Measurements from ENCODE around the gene PTK7. TPM values are rescaled to one million over a fixed set of nuclear protein-coding genes. Genes with fewer than 3 reads are reported as not detected.

PTK7 gene
- polyA plus RNA-seq, 1 donor, result 35.7 TPM

DNA sequence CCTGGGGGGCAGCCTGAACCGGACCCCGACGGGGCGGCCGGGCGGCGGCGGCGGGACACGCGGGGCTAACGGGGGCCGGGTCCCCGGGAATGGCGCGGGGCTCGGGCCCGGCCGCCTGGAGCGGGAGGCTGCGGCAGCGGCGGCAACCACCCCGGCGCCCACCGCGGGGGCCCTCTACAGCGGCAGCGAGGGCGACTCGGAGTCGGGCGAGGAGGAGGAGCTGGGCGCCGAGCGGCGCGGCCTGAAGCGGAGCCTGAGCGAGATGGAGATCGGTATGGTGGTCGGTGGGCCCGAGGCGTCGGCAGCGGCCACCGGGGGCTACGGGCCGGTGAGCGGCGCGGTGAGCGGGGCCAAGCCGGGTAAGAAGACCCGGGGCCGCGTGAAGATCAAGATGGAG, 95.6 kb downstream of the PTK7 start:
- no peaks in the 10 kb centered on the region for H3K27me3 ChIP-seq (ENCODE audit: control insufficient read depth, insufficient read depth, low read length)
- H3K4me1 ChIP-seq (ENCODE audit: control insufficient read depth, insufficient read depth, low read length), result peaks cover 29% of the 10 kb centered on the region
- peak overlapping the region; percentile 79 for H3K4me3 ChIP-seq (ENCODE audit: low read length)
- no peak for DNase-seq
- peak overlapping the region; percentile 94 for H3K27ac ChIP-seq (ENCODE audit: low read length)
- H3K36me3 ChIP-seq (ENCODE audit: control insufficient read depth, insufficient read depth, low read length), result peaks cover 18% of the 10 kb centered on the region
- H3K9me3 ChIP-seq (ENCODE audit: control insufficient read depth, low read depth, low read length), result no peaks in the 10 kb centered on the region
- WGBS (ENCODE audit: insufficient coverage, low lambda C conversion rate), result no CpG with 5 or more reads among the region's 57 CpGs

DNA sequence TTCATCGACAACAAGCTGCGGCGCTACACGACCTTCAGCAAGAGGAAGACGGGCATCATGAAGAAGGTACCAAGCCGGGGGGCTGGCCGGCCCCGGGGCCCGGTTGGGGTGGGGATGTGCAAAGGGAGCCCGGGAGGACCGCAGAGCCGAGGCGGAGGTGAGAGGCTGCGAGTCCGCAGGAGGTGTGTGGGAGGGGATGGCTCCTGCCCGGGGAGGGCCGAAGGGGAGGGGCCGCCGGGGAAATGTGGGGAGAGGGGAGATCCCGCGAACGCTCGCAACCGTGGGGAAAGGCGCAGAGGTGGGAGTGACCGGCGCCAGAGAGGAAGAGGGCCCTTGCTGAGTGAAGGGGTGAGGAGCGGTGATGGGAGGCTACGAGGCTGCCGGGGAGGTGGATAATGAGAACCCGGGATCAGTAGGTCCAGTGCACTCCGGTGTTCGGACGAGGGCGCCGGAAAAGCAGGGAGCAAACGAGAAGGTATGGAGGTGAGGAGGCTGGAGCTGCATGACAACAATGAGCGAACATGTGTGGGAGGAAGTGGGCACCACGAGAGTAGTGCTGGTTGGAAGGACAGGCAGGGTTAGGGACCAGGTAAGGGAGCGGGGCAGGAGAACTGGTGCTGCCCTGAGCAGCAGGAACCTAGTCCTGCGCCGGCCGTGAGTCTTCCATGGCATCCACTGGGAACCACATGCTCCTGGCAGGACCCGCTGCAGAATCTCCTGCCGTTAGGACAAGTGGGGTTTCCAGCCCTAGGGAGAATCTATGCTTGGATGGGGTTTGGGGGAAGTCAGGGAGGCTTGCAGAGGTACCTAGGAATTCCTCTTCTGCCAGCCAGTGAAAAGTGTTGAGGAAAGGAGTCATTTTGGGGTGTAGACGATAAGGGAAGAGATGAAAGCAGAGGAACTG, 96.2 kb downstream of the PTK7 start:
- no peaks in the 10 kb centered on the region for H3K9me3 ChIP-seq (ENCODE audit: control insufficient read depth, low read depth, low read length)
- 11% methylated on average over 3 of the region's 46 CpGs for WGBS (ENCODE audit: insufficient coverage, low lambda C conversion rate)
- H3K27me3 ChIP-seq (ENCODE audit: control insufficient read depth, insufficient read depth, low read length), result no peaks in the 10 kb centered on the region
- H3K4me3 ChIP-seq (ENCODE audit: low read length), result peak overlapping the region; percentile 79
- H3K36me3 ChIP-seq (ENCODE audit: control insufficient read depth, insufficient read depth, low read length), result peaks cover 21% of the 10 kb centered on the region
- peak overlapping the region; percentile 86 for H3K27ac ChIP-seq (ENCODE audit: low read length)
- H3K4me1 ChIP-seq (ENCODE audit: control insufficient read depth, insufficient read depth, low read length), result peaks cover 29% of the 10 kb centered on the region
- DNase-seq, result peak; percentile 30 to 76

DNA sequence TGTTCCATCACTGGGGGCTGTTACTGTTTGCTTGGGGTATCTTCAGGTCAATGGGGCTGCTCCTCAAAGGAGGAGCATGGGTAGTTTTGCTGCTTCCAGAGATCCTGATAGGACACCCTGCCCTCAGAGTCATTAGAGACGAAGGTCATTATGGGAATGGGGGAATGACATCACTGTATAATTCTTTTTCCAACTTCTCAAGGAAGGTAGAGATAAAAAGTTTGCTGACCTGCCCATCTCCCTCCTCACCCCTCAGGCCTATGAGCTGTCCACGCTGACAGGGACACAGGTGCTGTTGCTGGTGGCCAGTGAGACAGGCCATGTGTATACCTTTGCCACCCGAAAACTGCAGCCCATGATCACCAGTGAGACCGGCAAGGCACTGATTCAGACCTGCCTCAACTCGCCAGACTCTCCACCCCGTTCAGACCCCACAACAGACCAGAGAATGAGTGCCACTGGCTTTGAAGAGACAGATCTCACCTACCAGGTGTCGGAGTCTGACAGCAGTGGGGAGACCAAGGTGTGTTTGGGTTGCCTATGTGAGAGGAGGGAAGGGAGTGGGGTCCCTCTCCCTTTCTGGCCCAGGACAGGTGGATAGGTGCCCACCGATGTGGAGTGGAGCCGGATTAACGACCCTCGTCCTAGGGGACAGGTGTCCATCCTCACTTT, 97.6 kb downstream of the PTK7 start:
- peak; percentile 35 to 63 for DNase-seq
- WGBS (ENCODE audit: insufficient coverage, low lambda C conversion rate), result no CpG with 5 or more reads among the region's 11 CpGs
- no peaks in the 10 kb centered on the region for H3K9me3 ChIP-seq (ENCODE audit: control insufficient read depth, low read depth, low read length)
- peak overlapping the region; percentile 86 for H3K27ac ChIP-seq (ENCODE audit: low read length)
- H3K27me3 ChIP-seq (ENCODE audit: control insufficient read depth, insufficient read depth, low read length), result no peaks in the 10 kb centered on the region
- H3K4me1 ChIP-seq (ENCODE audit: control insufficient read depth, insufficient read depth, low read length), result peaks cover 29% of the 10 kb centered on the region
- H3K4me3 ChIP-seq (ENCODE audit: low read length), result peak overlapping the region; percentile 79
- peaks cover 32% of the 10 kb centered on the region for H3K36me3 ChIP-seq (ENCODE audit: control insufficient read depth, insufficient read depth, low read length)

DNA sequence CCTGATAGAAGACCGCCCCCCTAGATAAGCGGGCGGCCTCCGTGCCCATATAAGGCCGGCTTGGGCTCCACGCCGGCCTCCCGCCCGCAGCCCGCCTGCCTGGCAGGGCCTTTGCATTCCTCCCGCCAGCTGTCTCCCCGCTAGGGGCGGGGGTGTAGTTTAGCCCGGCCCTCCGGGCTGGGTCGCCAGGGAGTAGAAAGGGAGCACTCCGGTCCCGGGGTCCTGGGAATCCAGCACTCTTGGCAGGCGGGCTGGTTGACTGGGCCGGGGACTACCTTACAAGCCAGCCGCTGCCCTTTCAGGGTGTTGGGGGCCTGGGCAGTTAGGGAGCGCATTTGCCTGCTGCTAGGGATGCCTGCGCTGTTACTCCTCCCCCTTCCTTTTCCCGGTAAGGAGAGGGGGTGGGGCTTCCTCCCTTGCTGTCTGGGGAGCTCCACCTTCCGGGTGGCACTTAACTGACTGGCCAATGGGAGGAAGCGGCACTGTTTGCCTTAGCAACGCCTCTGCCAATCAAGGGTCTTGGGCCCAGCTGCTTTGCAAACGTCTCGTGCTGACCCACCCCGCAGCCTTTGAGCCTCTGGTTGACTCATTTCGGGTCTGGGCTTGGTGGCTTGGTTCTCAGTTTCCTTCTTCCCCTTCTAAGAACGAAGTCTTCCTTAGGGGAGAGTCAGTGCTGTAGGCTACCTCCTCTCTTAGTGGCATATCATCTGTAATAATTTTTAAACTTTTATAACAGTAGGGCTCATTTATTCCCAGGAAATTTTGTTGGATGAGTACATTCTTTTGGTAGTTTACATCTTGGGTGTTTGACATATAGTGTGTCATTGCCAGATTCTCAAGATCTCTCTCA, 98.4 kb downstream of the PTK7 start:
- Histone ChIP-seq H3K36me3 (ENCODE audit: control insufficient read depth, insufficient read depth, low read length) (peaks cover 40% of the 10 kb centered on the region), H3K4me1 (ENCODE audit: control insufficient read depth, insufficient read depth, low read length) (peaks cover 29% of the 10 kb centered on the region), H3K27me3 (ENCODE audit: control insufficient read depth, insufficient read depth, low read length) (no peaks in the 10 kb centered on the region), H3K4me3 (ENCODE audit: low read length) (peak overlapping the region; percentile 79), H3K9me3 (ENCODE audit: control insufficient read depth, low read depth, low read length) (no peaks in the 10 kb centered on the region), H3K27ac (ENCODE audit: low read length) (peak overlapping the region; percentile 86)
- DNase-seq, result peak; percentile 99
- no CpG with 5 or more reads among the region's 32 CpGs for WGBS (ENCODE audit: insufficient coverage, low lambda C conversion rate)

DNA sequence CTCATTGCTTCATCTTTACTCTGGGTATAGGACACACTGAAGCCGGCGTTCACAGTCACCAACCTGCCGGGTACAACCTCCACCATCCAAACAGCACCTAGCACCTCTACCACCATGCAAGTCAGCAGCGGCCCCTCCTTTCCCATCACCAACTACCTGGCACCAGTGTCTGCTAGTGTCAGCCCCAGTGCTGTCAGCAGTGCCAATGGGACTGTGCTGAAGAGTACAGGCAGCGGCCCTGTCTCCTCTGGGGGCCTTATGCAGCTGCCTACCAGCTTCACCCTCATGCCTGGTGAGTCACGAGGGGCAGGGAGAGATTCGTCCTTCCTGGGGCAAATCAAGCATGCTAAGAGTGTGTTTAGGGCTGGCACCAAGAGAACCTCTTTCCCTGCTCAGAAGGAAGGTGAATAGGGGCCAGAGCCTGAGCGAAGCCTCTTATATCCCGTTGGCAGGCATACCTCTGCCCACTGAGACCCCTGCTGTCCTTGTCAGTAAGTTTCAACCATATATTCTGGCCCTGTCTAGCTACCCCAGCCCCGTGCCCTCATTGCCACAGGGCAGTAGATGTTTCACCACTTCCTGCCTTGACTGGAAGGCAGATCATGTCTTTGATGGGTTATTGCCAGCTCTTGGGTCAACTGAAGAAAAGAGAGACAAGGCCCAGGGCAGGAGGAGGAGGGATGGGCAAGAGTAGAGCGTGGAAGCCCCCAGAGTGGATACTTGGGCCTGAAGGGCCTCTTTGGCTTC, 99.7 kb downstream of the PTK7 start:
- 100% methylated on average over 1 of the region's 11 CpGs for WGBS (ENCODE audit: insufficient coverage, low lambda C conversion rate)
- Histone ChIP-seq H3K4me1 (ENCODE audit: control insufficient read depth, insufficient read depth, low read length) (peaks cover 29% of the 10 kb centered on the region), H3K36me3 (ENCODE audit: control insufficient read depth, insufficient read depth, low read length) (peaks cover 44% of the 10 kb centered on the region), H3K9me3 (ENCODE audit: control insufficient read depth, low read depth, low read length) (no peaks in the 10 kb centered on the region), H3K27me3 (ENCODE audit: control insufficient read depth, insufficient read depth, low read length) (no peaks in the 10 kb centered on the region), H3K27ac (ENCODE audit: low read length) (peak overlapping the region; percentile 86), H3K4me3 (ENCODE audit: low read length) (no peak overlapping the region)
- DNase-seq, result no peak

DNA sequence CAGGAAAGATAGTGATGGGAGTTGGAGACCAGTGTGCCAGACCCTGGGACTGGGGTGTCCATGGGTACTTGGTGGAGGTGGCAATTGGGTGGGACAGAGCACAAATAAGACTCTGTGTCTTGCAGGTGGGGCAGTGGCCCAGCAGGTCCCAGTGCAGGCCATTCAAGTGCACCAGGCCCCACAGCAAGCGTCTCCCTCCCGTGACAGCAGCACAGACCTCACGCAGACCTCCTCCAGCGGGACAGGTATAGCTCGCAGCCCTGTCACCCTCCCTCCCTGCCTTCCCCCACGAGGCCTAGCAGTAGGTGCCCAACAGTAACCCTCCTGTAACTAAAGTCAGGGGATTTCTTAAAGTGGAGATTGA, 100.3 kb downstream of the PTK7 start:
- WGBS (ENCODE audit: insufficient coverage, low lambda C conversion rate), result no CpG with 5 or more reads among the region's 6 CpGs
- Histone ChIP-seq H3K27me3 (ENCODE audit: control insufficient read depth, insufficient read depth, low read length) (no peaks in the 10 kb centered on the region), H3K27ac (ENCODE audit: low read length) (no peak overlapping the region), H3K4me1 (ENCODE audit: control insufficient read depth, insufficient read depth, low read length) (peaks cover 29% of the 10 kb centered on the region), H3K4me3 (ENCODE audit: low read length) (no peak overlapping the region), H3K36me3 (ENCODE audit: control insufficient read depth, insufficient read depth, low read length) (peaks cover 44% of the 10 kb centered on the region), H3K9me3 (ENCODE audit: control insufficient read depth, low read depth, low read length) (no peaks in the 10 kb centered on the region)
- DNase-seq, result no peak

DNA sequence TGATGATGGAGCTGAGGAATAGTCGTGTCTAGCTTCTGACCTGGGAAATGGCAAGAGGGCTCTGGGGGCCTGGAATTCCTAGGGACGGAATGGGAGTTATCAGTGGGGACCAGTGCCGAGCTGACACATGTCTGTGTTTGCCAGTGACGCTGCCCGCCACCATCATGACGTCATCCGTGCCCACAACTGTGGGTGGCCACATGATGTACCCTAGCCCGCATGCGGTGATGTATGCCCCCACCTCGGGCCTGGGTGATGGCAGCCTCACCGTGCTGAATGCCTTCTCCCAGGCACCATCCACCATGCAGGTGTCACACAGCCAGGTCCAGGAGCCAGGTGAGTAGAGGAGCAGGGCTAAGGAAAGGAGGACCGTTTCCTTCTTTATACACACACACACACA, 102.0 kb downstream of the PTK7 start:
- DNase-seq, result no peak
- WGBS (ENCODE audit: insufficient coverage, low lambda C conversion rate), result 88% methylated on average over 1 of the region's 12 CpGs
- no peaks in the 10 kb centered on the region for H3K9me3 ChIP-seq (ENCODE audit: control insufficient read depth, low read depth, low read length)
- H3K4me1 ChIP-seq (ENCODE audit: control insufficient read depth, insufficient read depth, low read length), result peaks cover 28% of the 10 kb centered on the region
- peaks cover 44% of the 10 kb centered on the region for H3K36me3 ChIP-seq (ENCODE audit: control insufficient read depth, insufficient read depth, low read length)
- no peak overlapping the region for H3K4me3 ChIP-seq (ENCODE audit: low read length)
- no peak overlapping the region for H3K27ac ChIP-seq (ENCODE audit: low read length)
- H3K27me3 ChIP-seq (ENCODE audit: control insufficient read depth, insufficient read depth, low read length), result no peaks in the 10 kb centered on the region

DNA sequence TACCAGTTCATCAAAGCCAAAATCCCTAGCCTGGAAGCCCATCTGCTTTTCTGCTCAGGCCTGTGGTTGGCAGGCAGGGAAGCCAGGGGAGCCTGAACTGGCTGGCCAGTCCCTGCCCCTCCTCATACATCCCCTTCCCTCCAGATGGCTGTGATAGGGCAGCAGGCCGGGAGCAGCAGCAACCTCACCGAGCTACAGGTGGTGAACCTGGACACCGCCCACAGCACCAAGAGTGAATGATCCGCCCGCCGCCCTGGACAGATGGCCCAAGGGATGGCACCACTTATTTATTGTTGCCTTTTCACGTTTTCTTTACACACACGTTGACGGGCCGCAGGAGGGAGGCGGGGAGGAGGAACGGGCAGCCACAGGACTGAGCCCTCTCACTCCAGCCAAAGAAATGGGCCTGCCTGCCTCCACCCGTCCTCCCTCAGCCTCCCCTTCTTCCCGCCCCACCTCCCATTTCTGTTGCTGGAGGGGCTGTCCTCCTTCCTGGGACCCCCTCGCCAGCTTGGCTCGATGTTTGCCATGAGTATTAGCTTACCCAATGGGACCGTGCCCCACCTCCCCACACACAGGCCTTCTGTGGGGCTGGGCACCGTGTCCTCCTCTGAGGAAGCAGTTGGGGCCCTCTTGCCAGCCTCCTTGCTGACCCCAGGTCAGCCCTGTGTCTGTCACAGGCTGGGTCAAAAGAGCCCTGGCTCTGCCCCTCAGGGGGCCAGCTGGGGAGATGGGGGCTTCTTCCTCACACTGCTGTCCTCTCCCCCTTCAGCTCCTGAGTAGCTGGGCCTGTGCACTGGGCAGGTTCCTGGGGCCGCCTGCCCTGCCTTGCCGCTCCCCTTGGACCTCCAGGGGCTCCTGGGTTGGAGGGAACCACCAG, 103.1 kb downstream of the PTK7 start:
- no peak for DNase-seq
- Histone ChIP-seq H3K9me3 (ENCODE audit: control insufficient read depth, low read depth, low read length) (no peaks in the 10 kb centered on the region), H3K27ac (ENCODE audit: low read length) (no peak overlapping the region), H3K36me3 (ENCODE audit: control insufficient read depth, insufficient read depth, low read length) (peaks cover 46% of the 10 kb centered on the region), H3K4me3 (ENCODE audit: low read length) (no peak overlapping the region), H3K4me1 (ENCODE audit: control insufficient read depth, insufficient read depth, low read length) (peaks cover 20% of the 10 kb centered on the region), H3K27me3 (ENCODE audit: control insufficient read depth, insufficient read depth, low read length) (no peaks in the 10 kb centered on the region)
- no CpG with 5 or more reads among the region's 20 CpGs for WGBS (ENCODE audit: insufficient coverage, low lambda C conversion rate)

DNA sequence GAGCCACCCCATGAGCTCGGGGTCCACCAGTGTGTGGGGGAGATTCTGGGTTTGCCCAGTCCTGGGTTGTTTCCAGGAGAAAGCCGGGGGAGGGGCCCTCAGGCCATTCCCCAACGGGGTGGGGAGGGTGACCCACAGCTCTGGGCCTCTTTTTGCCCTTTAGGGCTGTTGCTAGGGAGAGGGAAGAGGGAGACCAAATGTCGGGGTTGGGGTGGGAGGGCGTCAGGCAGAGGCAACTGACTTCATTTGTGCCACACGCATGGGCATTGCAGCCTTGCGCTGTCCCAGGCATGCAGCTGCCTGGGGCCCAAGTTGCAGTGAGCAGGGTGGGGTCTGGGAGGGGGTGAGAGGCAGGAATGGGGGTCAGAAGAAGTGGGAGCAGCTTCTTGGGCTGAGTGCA, 103.9 kb downstream of the PTK7 start:
- no peaks in the 10 kb centered on the region for H3K9me3 ChIP-seq (ENCODE audit: control insufficient read depth, low read depth, low read length)
- no peak for DNase-seq
- H3K4me3 ChIP-seq (ENCODE audit: low read length), result no peak overlapping the region
- peaks cover 51% of the 10 kb centered on the region for H3K36me3 ChIP-seq (ENCODE audit: control insufficient read depth, insufficient read depth, low read length)
- peaks cover 14% of the 10 kb centered on the region for H3K4me1 ChIP-seq (ENCODE audit: control insufficient read depth, insufficient read depth, low read length)
- no peaks in the 10 kb centered on the region for H3K27me3 ChIP-seq (ENCODE audit: control insufficient read depth, insufficient read depth, low read length)
- no CpG with 5 or more reads among the region's 7 CpGs for WGBS (ENCODE audit: insufficient coverage, low lambda C conversion rate)
- H3K27ac ChIP-seq (ENCODE audit: low read length), result no peak overlapping the region
